HT-29 (cell line): ENCODE measurements around the gene BMS1. TPM values are rescaled to one million over a fixed set of nuclear protein-coding genes. Genes with fewer than 3 reads are reported as not detected.
A peak's percentile ranks its signal among the peaks of the same experiment; 100 is the strongest.
"Not testable (repeated sequence)": the region's sequence is repeated elsewhere in the genome, so short reads cannot be mapped to it uniquely, and the experiment has no call there.

ENCODE experiments used
- DNase-seq: peaks from one replicate; pipeline ENCODE4 v3.0.0-alpha.2; 2015; ENCODE audit warnings: low spot score
- total RNA-seq: library from RNA; depleted of rRNA; stranded (reverse); fragments of >200 nt; shearing (Covaris generic); gene quantifications from 2 replicates; pipeline ENCODE4 v1.2.3, GENCODE V29; 2014; rRNA removed

Gene BMS1, protein sequence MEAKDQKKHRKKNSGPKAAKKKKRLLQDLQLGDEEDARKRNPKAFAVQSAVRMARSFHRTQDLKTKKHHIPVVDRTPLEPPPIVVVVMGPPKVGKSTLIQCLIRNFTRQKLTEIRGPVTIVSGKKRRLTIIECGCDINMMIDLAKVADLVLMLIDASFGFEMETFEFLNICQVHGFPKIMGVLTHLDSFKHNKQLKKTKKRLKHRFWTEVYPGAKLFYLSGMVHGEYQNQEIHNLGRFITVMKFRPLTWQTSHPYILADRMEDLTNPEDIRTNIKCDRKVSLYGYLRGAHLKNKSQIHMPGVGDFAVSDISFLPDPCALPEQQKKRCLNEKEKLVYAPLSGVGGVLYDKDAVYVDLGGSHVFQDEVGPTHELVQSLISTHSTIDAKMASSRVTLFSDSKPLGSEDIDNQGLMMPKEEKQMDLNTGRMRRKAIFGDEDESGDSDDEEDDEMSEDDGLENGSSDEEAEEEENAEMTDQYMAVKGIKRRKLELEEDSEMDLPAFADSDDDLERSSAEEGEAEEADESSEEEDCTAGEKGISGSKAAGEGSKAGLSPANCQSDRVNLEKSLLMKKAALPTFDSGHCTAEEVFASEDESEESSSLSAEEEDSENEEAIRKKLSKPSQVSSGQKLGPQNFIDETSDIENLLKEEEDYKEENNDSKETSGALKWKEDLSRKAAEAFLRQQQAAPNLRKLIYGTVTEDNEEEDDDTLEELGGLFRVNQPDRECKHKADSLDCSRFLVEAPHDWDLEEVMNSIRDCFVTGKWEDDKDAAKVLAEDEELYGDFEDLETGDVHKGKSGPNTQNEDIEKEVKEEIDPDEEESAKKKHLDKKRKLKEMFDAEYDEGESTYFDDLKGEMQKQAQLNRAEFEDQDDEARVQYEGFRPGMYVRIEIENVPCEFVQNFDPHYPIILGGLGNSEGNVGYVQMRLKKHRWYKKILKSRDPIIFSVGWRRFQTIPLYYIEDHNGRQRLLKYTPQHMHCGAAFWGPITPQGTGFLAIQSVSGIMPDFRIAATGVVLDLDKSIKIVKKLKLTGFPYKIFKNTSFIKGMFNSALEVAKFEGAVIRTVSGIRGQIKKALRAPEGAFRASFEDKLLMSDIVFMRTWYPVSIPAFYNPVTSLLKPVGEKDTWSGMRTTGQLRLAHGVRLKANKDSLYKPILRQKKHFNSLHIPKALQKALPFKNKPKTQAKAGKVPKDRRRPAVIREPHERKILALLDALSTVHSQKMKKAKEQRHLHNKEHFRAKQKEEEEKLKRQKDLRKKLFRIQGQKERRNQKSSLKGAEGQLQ
- total RNA-seq, result 13.1 and 15.4 TPM in 2 replicates

DNA sequence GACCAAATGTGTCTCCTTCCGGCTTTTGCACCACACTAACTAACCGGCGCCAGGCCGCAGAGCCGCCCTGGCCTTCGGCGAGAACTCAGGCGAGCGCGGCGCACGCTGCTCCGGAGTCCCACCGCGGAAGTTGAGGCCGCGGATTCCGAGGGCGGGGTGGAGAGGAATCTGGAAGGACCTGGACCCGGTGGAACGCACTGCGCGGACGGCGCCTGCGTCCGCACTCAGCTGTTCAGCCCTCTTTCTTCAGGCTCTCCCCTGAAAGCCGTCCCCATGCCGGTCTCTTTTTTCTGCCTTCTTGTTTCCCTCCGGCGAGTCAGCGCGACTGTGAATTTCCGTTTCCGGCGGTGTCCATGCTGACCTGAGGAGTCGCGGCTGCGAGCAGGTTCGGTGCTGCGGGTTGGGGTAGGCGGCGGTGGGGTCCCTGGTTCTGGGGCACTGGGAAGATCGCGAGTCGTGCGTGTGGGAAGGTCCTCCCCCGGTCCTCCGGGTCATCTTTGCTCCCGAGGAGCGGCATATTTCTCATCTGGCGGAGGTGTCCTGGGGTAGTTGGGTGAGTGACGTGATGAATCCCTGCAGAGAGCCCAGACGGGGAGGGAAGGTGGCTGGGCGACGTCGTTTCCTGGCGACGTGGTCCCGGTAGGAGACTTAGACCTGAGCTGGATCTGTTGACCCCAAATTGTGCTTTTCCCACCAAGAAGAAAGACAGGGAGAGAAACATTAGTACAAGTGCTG, at the start of gene BMS1:
TSS of gene BMS1 (plus strand) at position 350 of the 735 bp plus-strand sequence. CDS start 1,600 bp downstream, outside the sequence.
- peak; percentile 94 for DNase-seq

DNA sequence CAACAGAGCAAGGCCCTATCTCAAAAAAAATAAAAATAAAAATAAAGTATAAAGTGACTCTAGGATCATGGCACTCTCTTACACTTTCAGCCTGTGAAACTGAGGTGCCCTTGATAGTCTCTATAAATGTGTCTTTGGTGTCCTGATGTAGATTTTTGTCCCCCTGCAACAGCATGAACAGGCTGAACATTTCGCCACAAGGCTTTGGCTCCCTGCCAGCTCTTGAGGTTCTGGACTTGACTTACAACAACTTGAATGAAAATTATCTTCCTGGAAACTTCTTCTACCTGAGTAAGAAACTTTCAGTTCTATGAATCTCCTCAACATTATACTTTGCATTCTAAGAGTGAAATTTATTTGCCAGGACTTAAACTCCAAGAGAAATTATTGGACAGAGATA, 48.1 kb upstream of the BMS1 start:
- peak; percentile 49 for DNase-seq

DNA sequence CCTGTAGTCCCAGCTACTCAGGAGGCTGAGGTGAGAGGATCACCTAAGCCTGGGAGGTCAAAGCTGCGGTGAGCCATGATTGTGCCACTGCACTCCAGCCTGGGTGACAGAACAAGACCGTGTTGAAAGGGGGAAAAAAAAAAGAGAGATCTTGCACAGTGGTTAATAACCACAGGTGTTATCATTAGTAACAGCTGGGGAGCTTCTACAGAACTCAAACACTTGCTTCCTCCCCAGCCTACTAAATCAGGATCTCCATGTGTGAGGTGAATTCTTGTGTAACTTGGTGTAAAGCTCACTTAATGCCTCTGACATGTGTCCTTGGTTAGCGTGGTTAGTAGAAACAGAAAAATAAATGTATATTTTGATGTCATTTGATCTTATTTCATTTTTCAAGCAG, 43.9 kb upstream of the BMS1 start:
- no peak for DNase-seq

DNA sequence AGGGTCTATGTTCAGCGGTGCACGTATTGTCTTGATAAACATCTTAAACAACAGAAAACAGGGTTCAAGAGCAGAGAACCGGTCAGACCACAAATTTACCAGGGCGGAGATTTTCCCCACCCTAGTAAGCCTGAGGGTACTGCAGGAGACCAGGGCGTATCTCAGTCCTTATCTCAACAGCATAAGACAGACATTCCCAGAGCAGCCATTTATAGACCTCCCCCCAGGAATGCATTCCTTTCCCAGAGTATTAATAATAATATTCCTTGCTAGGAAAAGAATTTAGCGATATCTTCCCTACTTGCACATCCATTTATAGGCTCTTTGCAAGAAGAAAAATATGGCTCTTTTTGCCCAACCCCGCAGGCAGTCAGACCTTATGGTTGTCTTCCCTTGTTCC, 41.1 kb upstream of the BMS1 start:
- not testable (repeated sequence) for DNase-seq

DNA sequence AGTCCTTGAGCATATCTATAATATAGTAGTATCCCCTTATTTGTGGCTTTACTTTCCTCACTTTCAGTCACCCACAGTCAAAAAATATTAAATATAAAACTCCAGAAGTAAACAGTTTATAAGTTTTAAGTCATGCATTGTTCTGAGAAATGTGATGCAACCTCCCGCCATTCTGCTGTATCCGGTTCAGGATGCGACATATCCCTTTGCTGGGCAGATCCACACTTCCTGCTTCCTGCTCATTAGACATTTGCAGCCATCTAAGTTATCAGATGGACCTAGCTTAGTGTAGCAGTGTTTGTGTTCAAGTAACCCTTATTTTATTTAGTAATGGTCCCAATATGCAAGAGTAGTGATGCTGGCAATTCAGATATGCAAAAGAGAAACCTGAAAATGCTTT, 38.9 kb upstream of the BMS1 start:
- no peak for DNase-seq

DNA sequence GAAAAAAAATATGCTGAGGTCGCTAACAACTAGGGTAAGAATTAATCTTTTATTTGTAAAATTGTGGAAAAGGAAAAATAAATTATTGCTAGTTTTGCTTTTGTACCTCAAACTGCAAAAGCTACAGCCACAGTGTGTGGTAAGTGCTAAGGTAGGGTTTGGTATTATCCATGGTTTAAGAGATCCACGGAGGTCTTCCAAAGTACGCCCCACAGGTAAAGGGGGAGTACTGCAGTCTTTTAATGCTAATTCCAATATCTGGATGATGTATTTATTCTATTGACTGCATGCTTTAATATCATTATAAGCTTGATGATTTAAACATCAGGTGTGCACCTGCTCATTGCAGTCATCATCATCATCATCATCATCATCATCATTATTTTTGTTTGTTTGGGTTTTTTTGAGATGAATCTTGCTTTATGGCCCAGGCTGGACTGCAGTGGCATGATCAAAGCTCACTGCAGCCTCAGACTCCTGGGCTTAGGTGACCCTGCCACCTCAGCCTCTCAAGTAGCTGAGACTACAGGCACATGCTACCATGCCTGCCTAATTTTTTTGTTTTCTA, 38.4 kb upstream of the BMS1 start:
- DNase-seq, result peak; percentile 10

DNA sequence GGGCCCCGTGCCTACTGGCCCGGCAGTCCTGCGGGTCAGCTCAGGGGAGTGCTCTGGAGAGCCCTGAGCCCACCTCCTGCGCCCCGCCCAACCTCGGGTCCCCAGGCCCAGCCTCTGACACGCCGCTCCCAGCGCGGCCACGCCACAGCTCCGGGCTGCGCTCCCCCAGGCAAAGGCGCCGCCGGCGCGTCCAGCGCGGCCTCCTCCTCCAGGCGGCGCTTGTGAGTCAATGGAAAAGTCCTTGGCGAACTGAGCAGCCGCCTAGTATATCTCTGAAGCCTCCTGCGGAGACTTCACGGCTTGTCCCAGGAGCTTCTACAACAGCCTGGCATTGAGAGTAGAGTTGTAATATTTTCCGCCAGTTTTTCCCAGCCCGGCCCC, 29.5 kb upstream of the BMS1 start:
- DNase-seq, result peak; percentile 84

DNA sequence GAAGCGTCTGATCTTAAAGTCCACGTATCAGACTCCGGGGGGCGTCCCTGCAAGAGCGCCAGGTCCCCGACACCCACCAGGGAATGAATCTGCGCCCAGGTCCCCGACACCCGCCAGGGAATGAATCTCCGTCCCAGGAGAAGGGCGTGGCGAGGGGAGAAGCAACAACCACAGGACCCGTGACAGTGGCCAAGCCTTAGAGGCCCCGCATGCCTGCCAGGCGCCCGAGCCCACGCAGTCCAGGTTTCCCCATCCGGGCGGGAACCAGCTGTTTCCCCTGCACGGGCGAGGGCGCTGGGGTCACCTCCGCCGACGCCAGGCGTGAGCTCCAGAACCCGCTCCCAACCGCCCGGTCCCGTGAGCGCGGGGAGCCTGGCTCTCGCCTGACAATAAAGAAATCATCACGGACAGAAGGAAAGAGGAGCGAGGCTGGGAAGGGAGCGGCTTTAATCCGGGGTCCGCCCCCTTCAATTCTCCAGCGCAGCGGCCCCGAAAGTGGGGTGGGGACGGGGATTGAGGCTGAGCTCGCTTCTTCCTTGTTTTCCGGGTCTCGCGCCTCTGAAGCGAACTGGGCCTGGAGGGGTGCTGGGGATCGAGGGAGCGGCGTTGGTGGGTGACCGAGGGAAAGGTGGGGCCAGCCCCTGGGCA, 29.0 kb upstream of the BMS1 start:
- DNase-seq, result no peak

DNA sequence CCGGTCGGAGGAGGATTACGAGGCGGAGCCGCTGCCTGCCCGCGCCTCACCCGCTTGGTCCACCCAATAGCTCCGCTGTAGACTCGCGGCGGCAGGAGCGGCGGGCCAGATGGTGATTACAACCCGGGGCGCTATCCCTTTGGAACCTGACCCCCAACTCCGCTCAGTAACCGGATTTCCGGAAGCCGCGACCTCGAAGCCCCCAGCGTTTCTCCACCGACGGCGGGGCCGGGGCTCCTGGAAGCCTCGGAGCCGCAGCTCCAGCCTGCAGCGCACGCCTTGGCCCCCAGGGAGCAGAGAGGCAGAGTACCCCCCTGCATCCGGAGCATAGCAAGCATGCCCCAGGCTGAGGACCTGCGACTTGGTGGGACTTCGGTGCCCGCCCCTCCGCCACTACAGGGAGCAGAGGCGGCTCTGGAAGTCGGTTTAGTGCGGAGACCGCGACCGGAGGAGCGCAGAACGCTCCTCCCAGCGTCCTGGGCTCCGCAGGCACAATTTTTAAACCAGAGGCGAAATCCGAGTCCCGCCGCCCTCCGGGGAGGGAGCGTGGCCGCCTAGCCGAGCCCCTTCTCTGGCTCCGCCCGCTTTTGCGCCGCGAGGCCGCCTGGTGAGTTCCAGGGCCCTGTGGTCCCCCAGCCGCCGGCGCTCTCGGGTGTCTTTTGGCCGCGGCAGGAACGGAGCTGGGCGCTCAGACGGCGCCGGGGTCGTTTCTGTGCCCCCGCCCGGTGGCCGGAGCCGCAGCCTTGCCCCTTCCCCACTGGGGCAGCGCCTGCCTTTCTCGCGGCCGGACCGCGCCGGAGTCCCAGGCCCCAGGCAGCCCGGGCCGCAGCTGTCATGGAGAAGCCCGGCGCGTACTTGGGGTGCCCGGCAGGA, 28.2 kb upstream of the BMS1 start:
- DNase-seq, result no peak

DNA sequence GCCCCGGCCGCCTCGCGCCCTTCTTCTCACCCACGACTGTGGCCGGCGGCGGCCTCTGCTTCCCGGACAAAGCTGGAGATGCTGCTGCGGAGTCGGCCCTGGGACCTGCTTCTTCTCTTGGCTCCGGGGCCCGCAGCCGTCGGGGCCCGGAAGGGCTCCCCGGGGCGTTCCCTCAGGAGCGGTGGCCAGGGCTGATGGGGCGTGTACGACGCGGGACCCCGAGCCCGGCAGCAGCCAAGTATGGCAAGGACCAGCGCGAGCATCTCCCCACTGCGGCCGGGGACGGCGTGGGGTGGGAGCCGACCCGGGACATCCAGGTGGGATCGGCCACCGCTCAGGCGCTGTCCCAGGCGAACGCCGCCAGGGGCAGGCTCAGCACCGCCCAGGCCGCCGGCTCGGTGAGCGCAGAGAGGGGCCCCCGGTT, 27.6 kb upstream of the BMS1 start:
- no peak for DNase-seq

DNA sequence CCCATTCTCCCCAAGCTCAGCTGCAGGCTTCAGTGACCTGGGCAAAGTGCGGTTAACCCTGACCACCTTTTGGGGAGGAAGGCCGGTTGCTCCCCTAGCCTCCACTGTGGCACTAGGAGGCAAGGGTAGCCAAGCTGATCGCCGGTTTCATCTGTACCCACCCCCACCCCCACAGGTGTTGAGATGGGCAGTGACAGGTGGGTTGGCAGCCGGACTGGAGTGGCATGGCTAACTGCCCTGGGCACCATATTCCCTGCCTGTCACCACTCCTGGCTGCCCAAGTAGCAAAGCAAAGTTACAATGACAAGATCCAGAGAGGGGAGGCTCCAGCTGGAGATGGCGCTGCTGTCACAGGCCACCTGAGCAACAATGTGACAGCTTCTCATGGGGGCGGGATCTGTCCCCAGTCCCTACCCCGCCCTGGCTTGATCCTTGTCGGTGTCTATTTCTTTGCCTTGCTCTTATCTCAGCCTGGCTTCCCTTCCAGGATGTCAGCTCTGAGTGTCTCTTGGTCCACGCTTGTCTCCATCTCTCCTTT, 27.0 kb upstream of the BMS1 start:
- no peak for DNase-seq

DNA sequence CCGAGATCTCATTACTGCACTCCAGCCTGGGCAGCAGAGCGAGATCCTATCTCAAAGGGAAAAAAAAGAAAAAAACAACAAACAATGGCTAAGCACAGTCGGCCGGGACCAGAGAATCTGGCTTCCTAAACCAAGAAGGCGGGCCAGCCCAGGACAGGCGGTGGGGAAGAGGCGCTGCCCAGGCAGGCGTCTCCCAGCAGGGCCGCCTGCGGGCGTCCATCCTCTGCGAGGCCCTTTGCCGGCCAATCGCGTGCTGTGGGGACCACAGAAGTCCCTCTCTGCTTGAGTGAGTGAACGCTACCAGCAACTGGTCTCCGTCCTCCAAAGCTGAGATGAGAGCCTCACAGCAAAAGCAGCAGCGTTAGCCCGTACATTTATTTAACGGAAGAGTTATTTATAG, 14.7 kb upstream of the BMS1 start:
- no peak for DNase-seq

DNA sequence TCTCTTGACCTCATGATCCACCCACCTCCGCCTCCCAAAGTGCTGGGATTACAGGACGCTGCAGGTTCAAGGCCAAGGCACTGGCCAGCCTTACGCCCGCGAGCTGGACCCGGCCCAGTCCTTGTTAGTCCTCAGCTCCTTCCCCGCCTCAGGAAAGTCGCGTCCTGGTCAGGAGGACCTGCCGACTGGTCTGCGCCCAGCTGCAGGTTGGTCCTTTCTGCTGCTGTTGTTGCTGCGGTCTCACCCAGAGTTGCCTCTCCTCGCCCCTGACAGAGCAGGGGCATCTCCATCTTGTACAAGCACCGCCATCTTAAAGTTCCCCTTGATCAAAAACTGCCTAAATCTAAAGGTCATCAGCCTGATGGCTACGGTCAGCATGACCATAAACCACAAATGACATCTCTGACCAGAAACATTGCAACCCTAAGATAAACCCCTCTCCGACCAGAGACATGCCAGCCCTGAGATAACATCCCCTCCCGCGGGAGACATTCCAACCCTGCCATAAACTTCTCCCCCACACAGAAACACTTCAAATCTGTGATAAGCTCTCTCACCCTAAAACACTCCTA, 13.9 kb upstream of the BMS1 start:
- DNase-seq, result no peak

DNA sequence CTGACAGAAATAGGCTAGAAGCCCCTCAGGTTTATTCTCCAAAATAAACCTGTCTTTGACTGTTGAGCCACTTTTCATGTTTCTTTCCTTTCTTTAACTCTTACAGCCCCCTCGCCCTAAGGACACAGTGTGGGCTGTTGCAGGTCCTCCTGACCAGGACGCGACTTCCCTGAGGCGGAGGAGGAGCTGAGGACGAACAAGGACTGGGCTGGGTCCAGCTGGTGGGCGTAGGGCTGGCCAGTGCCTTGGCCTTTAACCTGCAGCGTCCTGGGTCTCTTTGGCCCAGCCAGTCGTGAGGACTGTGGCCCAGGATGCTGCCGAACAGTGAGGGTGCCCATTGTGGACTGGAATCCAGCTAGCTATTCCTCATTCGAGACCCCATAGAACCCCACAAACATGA, 13.4 kb upstream of the BMS1 start:
- DNase-seq, result no peak

DNA sequence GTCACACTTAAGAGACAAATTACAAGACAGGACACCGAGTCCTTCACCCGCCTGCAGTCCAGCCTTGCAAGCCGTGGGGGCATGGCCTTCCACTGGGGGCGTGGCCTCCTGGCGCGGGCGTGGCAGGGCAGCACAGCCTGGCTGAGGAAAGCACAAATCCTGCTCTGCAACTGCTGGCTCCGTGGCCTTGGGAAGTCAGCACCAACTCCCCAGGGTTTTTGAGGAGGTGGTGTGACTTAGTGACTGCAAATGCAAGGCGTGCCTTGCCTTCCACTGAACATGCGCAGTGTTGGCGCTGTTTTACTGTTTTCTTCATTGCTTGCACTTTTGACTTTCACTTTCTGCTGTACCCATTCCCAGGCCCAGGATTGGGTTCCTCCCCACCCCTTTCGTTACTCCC, 12.9 kb upstream of the BMS1 start:
- DNase-seq, result peak; percentile 65

DNA sequence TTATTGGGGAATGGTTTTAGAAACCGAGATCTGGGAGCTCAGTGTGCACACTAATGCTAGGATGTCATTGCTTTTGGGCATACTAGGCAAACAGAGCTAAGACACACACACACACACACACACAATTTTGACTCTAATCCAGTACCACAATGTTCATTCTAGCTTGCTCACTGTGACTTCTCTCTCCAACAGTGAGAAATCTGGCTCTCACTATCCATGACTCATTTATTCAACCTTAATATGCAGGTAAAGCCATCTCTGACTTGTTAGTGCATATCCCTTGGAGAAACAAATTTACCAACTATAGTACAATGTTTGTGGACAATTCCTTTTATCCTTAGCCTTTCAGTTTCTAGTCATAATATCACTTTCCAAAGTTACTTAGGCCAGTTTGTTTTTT, 5.9 kb upstream of the BMS1 start:
- DNase-seq, result no peak

DNA sequence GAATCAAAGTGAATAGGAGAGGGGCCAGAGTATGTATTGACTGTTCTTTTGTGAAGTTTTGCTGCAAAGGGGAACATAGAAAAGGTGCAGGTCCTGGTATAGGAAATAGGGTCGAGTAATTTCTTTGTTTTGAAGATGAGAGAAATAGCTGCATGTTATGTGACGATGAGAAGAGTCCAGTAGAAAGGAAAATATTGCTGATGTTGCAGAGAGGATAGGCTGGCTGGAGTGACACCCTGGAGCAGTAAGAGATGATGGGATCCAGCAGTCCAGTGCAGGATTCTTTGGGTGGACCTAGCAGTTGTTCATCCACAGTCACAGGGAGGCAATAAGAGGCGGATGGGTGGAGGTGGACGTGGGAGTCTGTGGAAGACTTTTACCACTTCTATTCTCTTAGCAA, 2.1 kb upstream of the BMS1 start:
- DNase-seq, result no peak

DNA sequence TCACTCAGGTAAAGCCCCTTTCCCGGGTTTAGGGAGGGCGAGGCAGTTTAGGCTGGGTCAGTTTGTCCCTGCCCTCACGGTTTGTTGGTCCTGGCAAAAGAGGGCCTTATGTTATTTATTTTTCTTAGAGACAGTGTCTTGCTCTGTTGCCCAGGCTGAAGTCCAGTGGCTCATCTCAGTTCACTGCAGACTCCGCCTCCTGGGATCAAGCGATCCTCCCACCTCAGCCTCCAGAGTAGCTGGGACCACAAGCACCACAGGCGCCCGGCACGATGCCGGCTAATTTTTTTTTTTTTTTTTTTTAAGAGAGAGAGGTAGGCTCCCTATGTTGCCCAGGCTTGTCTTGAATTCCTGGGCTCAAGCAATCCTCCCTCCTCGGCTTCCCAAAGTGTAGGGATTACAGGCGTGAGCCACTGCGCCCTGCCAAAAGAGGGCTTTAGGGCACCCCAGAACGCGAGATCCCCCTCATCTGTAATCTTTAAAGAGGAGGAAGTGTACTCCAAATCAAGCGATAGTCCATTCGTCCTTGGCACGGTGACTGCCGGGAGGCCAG, 626 bp upstream of the BMS1 start:
- DNase-seq, result no peak
